Effector CD4-positive, alpha-beta T cell (primary cell): Measurements from ENCODE around the gene RBL1.
"Not testable (repeated sequence)": the region's sequence is repeated elsewhere in the genome, so short reads cannot be mapped to it uniquely, and the experiment has no call there.

Experiments used
- DNase-seq: peaks from one replicate; pipeline ENCODE4 v3.0.0-alpha.2; 2020

Gene RBL1

DNA sequence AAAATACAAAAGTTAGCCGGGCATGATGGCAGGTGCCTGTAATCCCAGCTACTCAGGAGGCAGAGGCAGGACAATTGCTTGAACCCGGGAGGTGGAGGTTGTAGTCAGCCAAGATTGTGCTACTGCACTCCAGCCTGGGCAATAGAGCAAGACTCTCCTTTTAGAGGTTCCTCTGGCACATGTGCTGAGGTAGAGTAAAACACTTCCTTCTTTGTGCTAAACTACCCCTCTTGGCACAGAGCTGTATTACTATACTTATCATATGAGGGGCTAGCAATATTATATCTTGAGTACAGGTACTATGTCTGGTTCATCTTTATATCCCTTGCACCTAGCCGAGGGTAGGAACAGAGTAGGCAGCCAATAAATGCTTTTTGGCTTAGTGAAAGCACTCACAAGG is 104.1 kb downstream of the RBL1 start:
- no peak for DNase-seq

DNA sequence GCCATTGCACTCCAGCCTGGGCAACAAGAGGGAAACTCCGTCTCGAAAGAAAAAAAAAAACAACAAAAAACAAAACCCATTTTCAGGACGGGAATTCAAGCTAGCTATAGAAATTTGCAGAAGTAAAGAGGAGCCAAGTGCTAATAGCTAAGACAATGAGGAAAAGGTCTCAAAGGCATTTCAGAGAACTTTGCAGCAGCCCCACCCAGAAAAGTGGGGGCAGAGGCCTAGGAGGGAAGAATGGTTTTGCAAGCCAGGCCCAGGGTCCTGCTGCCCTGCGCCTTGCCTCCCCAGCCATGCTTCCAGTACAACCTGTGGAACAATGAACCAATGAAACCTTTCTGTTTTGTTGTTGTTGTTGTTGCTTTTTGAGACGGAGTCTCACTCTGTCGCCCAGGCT is 106.0 kb downstream of the RBL1 start:
- DNase-seq = no peak

DNA sequence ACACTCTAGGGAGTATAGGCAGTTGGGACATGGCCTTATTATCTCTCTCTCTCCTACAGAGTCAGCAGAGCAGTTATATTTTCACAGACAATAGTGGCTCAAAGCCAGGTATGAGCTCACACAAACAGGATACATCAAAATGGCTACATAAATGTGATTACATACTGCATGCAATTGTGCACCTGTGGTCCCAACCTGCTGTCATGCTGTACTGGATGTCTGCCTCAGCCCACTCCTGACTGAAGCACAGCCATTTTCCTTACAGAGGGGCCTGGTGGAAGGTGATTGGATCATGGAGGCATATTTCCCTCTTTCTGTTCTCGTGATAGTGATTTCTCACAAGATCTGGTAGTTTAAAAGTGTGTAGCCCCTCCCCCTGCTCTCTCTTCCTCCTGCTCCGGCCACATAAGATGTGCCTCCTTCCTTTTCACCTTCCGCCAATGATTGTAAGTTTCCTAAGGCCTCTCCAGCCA is 107.3 kb downstream of the RBL1 start:
- peak; percentile 11 for DNase-seq

DNA sequence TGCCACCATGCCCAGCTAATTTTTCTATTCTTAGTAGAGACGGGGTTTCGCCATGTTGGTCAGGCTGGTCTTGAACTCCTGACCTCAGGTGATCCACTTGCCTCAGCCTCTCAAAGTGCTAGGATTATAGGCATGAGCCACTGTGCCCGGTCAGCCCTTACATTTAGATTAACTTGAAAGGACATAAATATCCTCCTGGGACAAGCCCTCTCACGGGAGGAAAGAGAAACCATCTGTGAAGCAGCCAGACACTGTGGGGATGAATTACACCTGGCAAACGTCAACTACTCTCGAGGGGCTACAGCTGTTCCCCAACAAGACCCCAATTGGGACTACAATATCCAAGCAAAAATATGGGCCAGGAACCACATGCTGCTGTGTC is 111.5 kb downstream of the RBL1 start:
- DNase-seq = no peak

DNA sequence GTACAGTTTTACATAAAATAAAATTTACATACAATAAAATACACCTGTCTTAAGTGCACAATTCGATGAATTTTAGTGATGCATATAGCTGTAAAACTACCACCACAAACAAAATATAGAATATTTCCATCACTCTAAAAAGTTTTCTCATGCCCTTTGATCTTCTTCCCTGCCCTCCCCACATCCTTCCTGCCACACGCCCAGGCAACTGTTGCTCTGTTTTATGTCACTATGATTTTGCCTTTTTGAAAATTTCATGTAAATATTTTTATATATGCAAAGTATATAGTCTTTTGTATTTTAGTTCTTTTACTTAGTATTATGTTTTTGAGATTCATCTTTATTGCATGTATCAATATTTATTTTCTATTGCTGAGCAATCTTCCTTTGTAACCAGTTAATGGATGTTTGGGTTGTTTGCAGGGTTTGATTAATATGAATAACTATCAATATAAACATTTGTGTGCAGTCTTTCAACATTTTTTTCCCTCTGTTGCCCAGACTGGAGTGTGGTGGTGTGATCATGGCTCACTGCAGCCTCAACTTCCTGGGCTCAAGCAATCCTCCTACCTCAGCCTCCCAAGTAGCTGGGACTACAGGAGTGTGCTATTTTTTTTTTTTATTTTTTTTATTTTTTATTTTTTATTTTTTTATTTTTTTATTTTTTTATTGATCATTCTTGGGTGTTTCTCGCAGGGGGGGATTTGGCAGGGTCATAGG is 120.5 kb downstream of the RBL1 start:
- DNase-seq = peak; percentile 69

DNA sequence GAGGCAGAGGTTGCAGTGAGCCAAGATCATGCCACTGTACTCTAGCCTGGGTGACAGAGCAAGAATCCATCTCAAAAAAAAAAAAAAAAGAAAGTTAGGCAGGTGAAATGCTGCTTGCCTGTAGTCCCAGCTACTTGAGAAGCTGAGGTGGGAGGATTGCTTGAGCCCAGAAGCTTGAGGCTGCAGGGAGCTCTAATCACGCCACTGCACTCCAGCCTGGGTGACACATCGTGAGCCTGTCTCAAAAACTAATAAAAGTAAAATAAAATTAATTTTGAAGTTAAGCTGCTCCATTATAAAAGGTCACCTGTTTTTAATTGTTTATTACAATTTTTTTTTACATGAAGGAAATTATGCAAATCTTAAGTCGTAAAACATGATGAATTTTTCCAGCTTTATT is 121.1 kb downstream of the RBL1 start:
- DNase-seq = peak; percentile 8

DNA sequence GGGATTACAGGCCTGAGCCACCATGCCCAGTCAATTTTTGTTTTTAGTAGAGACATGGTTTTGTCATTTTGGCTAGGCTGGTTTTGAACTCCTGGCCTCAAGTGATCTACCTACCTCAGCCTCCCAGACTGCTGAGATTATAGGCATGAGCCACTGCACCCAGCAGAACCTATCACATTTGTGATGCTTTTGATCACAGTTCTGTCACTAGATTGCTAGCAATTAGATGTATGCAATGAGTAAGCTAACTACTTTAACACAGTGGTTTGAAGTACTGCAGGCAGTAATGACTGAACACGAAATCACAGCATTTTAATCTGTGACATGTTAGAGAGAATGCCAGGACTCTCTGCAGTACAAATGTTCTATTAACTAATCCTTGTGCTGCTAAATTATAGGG is 124.7 kb downstream of the RBL1 start:
- no peak for DNase-seq

DNA sequence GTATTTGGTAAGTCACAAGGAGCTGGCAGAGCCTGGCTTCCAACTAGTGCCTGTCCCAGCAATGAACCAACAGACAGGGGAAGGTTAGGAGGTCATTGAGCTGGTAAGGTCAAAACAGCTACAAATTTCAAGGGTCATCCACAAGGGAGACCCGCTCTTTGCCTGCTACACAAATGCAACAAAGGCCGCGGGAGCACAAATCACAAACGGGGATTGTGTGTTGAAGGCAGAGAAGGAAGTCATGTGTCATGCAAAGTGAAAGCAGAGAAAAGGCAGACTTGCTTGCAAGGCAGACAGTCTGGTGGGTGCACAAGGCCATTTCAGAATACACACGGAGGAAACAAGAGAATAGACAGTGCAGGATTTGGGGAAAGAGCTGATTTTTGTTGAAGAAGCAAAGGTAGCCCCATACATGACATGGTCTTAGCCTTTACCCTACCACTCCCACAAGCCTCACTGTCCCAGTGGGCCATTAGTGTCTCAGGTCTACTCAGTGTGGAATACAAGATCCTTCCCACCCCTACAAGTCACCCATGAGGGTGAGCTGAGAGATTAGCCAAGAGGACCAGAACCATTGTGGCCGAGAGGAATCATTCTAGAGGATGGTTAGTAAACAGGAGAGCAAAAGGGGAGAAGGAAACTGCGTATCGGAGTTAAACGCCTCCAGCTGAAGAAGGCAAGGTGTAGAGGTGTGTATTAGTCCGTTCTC is 126.2 kb downstream of the RBL1 start:
- peak; percentile 19 for DNase-seq

DNA sequence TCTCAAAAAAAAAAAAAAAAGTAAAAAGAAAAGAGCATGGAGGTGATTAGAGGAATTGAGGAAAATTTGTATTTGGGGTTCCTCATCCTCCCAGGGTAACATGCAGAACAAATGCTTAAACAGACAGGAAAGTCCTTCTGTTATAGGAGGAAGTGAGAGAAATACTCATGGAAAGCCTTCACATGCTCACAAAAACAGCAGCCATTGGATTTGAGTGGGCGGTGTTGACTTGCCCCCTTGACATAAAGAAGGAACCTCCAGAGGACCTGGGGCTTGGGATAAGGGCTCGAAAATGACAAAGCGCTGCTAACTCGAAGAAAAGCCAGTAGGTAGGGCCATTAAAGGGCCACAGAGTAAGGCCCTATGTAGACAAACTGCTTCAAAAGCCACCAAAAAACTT is 126.7 kb downstream of the RBL1 start:
- DNase-seq = no peak

DNA sequence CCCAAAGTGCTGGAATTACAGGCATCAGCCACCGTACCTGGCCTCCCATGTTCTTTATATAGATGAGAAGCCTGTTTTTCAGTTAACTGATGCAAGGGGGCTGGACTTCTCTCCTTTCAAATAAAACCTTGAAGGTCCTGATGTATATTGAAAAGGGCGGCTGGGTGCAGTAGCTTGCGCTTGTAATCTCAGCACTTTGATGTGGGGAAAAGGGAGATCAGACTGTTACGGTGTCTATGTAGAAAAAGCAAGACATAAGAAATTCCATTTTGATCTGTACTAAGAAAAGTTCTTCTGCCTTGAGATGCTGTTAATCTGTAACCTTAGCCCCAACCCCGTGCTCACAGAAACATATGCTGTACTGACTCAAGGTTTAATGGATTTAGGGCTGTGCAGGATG is 128.2 kb downstream of the RBL1 start:
- no peak for DNase-seq

DNA sequence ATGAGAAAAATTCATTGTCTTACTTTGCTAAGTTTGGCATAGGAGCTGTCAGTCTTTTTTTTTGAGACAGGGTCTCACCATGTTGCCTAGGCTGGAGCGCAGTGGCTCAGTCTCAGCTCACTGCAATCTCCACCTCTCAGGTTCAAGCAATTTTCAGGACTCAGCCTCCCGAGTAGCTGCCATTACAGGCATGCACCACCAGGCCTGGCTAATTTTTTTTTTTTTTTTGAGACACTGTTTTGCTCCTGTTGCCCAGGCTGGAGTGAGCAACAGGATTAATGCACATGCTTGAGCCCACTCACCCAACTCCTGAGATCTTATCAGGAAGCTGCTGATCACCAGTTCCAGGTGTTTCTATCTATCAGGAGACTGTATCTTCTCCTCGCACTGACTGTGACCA is 128.8 kb downstream of the RBL1 start:
- not testable (repeated sequence) for DNase-seq

DNA sequence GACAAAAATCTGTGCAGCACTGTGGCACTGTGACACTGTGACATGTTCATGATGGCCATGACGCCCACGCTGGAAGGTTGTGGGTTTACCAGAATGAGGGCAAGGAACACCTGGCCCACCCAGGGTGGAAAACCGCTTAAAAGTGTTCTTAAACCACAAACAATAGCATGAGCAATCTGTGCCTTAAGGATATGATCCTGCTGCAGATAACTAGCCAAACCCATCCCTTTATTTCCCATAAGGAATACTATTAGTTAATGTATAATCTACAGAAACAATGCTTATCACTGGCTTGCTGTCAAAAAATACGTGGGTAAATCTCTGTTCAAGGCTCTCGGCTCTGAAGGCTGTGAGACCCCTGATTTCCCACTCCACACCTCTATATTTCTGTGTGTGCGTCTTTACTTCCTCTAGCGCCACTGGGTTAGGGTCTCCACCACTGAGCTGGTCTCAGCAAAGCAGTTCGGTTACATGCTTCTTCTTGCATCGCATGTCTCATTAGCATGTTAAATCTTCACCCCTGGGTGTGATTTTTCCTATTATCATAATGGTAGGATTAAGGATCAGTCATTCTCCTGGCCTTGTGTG is 133.3 kb downstream of the RBL1 start:
- not testable (repeated sequence) for DNase-seq

DNA sequence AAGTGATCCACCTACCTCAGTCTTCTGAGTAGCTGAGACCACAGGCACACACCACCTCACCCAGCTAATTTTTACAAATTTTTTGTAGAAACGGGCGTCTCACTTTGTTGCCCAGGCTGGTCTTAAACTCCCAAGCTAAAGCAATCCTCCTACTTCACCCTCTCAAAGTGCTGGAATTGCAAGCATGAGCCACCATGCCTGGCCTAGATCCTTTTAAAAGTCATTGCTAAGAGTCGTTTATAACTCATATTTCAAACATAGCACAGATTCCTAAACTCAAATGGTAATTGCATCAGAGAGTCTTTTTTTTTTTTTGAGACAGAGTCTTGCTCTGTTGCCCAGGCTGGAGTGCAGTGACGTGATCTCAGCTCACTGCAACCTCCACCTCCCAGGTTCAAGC is 136.6 kb downstream of the RBL1 start:
- DNase-seq = no peak

DNA sequence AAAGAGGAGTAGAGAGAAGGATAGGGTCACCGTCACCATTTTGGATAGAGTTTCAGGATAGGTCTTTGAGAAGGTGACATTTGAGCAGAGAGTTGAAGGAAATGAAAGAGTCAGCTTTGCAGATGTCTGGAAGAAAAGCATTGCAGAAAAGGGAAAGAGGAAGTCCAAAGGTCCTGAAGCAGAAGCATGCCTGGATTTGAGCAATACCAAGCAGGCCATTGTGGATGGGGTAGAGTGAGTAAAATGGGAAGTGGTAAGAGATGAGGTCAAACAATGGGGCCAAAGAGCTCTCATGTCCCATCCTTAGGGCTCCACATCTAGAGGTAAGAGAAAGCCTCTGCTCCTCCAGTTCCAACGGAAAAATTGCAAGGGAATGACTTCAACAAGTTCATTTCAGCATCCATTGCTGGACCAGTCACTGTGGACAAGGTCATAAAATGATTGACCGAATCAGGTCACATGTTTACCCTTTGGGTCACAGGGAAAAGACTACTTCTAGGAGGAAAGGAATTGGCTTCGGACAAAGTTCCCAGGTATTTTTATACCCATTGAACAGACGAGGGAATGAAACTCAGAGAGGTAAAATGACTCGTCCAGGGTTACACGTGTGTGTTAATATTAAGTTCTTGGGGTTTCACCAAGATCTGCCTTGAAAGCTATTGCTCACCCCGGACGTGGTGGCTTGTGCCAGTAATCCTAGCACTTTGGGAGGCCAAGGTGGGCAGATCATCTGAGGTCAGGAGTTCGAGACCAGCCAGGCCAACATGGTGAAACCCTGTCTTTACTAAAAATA is 137.7 kb downstream of the RBL1 start:
- no peak for DNase-seq

DNA sequence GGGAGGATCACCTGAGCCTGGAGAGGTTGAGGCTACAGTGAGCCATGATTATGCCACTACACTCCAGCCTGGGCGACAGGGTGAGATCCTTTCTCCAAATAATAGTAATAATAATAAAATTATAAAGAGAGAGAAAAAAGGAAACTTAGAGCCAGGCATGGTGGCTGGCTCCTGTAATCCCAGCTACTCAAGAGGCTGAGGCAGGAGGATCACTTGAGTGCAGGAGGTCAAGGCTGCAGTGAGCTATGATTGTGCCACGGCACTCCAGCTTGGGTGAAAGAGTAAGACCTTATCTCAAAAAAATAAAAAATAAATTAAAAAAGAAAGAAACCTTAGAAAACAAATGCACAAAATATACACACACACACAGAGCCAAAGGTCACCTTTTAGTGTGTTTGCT is 139.1 kb downstream of the RBL1 start:
- no peak for DNase-seq

DNA sequence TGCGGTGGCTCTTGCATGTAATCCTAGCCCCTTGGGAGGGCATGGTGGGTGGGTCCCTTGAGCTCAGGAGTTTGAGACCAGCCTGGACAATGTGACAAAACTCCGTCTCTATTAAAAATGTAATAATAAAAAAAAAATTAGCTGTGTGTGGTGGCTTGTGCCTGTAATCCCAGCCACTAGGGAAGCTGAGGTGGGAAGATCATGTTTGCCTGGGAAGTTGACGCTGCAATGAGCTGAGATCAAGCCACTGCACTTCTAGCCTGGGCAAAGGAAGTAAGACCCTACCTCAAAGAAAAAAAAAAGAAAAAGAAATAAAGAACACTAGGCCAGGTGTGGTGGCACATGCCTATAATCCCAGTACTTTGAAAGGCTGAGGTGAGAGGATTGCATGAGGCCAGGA is 139.8 kb downstream of the RBL1 start:
- DNase-seq = no peak

DNA sequence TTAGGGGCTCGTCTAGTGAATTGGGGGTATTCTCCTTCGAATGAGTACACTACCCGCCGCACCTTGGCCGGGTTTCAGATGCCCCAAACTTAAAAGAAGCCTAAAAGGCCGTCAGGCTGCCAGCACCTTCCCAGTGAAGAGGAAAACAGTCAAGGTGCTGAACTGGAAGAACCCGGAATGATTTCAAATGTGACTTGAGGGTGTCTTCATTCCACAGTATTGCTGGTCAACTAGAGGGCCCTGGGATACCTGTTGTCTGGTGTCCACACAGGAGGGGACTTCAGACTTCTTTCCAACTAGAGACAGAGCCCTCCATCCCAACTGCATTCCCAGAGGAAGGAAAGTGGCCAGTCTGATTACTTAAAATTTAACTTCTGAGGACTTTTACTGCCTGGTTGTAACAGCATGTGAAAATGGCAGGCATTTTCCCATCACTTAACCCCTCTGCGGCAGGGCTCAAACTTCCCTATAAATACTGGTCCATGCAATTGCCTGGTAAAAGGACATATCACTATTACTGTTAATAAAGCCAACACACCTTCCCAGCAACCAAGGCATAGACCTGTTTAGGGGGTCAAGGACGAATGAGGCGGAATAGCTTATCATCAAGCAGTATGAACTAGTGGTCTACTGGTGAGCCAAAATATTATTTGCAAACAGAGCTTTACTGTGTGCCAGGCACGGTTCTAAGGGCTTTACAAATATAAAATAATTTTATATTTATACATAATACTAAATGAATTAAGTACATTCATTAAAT is 143.6 kb downstream of the RBL1 start:
- DNase-seq = no peak

DNA sequence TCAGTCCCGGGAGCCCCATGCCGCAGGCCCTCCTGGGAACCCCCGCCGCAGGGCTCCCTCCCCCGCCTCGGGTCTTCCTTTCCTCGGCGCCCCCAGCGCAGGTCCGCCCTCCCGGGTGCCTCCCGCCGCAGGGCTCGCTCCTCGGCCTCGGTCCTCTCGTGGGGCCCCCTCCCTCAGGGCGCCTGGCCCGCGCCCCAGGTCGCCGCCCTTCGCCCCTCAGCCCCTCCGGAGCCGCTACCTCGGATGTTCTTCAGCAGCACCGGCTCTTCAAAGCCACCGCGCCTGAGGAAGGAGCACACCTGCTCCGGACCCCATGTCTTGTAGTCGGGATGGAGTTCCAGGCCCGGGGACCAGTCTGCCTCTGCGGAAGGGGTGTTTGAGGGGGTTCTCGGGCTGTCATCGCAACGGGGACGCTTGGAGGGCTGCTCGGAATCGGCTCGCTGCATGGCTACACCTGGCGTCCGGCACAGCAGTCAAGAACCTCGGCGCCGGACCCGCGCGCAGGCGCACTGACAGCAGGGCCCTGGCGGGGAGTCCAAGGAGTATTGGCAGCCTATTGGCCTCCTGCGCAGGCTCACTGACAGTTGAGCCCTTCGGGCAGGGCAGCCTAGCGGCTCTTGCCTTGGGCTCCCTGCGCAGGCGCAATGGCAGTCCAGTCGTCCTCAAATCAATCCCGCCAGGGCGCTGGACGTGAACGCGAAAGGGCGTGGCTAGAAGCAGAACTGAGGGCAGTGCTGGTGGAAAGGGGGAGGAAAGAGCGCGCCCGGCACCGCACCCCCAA is 144.4 kb downstream of the RBL1 start, which contains the start of gene SAMHD1:
TSS of gene SAMHD1 (minus strand) at position 511 of the 781 bp plus-strand sequence. CDS start at position 446, 65 bp downstream.
- peak; percentile 78 for DNase-seq

DNA sequence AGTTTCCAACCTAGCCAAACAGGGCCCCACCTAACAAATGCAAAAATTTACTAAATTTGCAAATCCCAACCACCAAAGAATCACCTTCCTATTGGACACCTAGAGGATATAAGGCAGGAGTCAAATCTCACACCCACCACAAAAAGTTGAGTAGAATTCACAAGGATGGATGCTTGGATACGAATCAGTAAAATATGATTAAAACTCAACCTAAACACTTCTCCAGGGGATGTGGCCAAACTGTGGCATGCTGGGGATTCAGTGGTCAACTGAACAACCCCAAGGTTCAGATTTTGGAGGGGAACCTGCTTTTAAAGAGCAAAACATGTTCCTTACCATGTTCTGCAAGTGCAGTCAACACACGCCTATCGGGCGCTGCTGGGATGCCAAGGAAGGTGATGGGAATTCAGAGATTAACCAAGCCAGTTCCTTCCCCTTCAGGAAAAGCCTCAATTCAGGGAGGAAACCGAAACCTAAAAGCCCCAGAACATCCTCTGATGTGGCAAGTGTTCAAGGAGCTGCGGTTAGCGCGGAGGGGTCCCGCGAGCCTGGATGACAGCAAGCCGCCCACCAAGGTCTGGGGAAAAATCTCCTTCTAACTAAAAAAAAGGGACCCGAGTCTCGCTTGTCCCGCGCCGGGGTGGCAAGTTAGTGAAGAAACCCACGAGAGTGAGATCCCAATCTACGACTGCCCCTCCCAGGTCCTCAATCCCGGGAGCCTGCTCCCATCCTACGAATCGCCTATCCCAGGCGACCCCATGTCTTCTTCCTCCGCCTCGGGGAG is 145.2 kb downstream of the RBL1 start:
- DNase-seq = peak; percentile 27
